HG03066 (cell line): Measurements from ENCODE around the gene PEX5L.

Experiments used
- ATAC-seq: cut with Tn5 transposase; IDR thresholded peaks from one replicate; pipeline ENCODE4 v1.9.1; 2021; ENCODE audit warnings: low read depth; ENCODE audit not compliant: unreplicated experiment

PEX5L gene

DNA sequence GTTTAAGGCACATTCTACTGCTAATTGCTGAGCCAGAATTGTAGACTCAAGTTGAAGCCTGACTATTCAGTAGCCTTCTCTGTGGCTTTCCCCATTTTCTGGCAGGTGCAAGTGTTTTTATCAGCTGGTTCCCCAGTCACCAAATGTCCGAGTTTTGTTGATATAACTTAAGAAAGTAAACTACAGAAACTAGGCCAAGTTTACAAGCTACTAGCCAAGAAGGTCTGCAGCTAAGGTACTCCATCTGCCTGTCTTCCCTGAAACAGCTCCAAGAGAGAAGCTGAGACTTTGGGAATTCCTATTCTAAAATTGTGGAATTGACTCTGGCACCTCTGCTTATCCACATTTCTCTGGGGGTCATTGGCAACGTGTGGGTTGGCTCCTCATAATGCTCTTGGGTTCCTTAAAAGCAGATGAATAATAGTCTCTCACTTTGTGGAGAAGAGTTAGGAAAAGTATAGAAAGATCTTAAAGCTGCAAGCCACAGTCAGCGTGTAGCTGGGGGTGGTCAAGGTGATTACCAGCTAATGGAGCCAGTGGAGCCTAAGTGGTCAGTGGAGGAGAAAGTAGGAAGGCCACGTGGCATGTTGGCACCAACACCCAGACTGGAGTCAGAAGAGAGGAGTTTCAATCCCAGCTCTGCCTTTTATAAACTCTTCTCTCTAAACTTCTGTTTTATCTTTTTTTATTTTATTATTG lies 128.8 kb downstream of the PEX5L start:
- ATAC-seq = no peak

DNA sequence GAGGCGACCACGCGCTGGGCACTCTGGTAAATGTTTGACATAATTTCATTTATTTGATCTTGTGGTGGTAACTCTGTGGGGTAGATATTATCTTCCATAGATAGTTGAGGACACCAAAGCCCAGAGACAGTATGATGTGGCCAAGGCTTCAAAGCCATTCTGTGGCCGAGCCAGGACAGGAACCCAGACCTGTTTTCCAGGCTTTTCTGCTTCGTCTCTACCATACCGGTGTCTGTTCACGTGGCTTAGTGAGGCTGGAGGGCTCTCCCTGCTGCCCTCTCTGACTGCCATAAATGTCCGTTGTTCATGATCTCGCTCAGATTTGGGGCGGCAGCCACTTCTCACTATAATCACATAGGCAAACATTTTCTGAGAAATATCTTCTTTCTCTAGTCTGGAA lies 134.7 kb downstream of the PEX5L start:
- ATAC-seq = no peak

DNA sequence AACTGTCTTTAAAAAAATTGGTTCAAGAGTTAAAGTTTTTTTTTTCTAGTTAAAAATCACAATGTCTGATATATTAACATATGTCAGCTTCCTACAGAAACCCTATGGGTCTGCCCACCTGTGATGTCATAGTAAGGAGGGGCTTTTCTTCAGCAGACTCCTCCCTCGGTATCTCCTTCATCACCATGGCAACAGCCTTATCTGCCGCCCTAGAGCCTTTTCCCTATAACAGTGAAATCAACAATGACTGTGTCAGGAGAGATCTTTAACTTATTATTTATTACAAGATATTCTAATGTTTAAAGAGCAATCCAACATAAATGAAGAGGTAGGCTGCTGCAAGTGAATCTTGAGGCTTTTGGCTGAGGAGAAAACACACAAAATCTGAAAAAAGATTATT lies 138.7 kb downstream of the PEX5L start:
- ATAC-seq = peak; percentile 72

DNA sequence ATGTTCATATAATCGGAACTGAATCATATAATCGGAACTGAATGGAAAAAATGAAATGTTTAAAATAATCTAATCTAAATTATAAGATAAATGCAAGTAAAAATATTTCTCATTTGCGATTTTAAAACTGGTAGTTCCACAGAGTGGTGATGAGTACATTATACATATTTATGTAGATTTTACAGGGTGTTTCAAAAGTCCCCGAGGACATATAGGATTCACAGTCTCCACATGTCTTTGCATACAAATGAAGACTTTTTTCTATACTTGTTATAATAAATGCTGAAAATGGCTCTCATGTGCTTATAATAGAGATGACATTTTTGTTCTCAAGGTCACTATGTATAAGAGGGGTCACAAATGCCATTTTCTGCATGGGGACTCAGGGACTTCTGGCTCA lies 139.5 kb downstream of the PEX5L start:
- ATAC-seq = no peak

DNA sequence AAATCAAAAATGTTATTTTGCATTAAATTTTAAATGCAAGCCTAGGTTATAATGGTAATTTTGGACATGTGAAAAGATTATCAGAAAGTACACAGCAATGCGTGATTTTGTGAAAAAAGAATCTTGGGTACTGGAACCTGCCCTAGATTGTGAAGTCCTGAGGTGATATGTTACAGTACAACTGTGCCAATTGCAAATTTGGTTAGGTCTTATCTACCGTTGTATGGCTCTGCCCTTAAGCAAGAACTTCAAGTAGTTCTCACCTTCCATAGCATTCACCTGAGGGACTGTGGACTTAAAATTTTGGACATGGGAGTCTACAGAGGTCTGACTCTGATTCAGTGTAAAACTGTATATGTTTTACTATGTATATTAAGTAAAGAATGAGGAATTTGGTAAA lies 140.2 kb downstream of the PEX5L start:
- ATAC-seq = no peak

DNA sequence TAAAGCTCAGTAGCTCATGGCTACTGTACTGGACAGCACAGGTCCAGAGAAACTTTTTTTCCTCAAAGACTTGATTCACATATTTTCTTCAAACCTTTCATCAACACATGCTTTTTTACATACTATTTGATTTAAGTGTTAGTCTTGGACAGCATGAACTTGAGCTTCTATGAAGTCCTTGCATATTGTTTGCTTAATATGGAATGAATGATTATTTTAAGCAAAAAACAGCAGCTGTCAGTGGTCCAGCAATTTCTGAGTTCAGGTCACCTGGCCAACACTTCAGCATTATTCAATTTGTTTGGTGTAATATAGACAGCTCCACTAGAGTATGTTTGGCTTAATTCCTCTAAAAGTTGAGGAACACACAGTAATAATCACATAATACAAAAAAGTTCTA lies 141.4 kb downstream of the PEX5L start:
- no peak for ATAC-seq

DNA sequence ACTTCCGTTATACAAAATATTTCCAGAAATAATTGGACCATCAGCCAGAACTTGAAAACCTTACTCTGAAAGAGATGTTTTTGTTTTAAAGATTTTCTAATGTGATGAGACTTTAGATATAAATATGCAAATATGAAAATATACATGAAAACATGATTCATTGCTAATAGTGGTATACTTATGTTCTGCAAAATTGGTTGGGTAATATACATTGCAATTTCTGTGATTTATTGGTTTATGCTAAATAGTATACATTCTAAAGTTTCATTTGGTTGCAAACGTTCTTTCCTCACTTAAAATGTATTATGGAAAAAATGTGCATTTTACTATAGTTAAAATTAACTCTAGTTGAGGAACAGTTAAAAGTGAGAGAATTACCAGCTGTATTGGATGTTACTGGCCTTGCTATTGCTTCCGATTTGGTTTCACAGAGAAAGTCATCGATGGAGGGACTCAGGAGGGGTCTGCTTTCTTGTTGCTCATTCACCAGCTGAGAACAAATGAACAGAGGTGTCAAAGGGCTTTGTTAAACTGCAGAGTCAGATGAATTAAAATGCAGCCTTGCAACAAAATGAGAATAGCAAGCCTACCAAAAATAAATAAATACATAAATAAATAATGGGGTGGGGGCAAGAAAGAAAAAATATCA lies 149.3 kb downstream of the PEX5L start:
- ATAC-seq = no peak

DNA sequence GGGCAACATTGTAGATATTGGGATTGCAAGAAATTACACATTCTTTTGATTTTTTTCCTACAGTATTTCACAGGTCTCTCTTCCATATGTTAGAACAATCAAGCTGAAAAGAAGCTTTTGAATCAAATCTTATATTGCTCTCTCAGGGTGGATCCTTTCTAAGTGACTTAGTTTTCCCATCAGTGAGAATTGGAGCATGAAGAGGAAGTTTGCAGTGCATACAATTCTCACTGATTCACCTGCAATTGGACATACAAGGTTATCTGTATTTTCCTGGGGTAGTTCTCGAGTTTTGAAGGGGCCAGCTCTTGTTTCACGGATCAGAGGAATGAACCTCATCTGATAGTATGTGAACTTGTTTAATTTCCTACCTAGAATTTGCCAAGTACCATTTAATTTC lies 150.8 kb downstream of the PEX5L start:
- ATAC-seq = no peak

DNA sequence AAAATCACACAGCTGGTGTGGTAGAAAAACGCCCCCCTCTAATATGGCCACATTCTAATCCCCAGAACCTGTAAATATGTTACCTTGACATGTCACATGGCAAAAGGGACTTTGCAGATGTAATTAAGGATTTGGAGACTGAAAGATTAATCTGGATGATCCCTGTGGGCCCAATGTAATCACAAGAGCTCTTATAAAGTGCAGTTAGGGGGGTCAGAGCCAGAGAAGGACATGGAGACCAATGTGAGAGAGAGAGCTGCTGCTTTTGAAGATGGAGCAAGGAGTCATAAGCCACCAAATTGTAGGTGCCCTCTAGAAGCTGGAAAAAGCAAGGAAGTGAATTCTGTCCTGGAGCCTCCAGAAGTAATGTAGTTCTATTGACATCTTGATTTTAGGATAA lies 152.6 kb downstream of the PEX5L start:
- no peak for ATAC-seq

DNA sequence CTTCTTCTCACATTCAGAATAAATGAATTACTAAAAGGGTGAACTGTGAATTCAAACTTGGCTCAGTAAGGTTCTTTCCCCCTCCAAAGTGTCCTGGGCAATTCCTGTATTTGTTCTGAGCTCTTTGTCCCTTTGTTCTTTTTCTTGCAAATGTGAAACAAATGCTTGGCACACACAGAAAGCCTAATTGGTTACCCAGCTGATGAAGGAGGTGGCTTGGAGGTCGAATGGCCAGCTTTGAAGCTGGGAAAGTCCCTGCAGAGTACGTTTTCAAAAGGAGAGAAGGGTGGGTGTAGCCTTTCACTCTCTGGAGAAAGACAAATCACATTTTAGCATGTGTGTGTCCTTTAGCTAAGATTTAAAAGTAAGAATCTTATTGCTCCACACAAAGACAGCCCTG lies 154.4 kb downstream of the PEX5L start:
- peak; percentile 70 for ATAC-seq

DNA sequence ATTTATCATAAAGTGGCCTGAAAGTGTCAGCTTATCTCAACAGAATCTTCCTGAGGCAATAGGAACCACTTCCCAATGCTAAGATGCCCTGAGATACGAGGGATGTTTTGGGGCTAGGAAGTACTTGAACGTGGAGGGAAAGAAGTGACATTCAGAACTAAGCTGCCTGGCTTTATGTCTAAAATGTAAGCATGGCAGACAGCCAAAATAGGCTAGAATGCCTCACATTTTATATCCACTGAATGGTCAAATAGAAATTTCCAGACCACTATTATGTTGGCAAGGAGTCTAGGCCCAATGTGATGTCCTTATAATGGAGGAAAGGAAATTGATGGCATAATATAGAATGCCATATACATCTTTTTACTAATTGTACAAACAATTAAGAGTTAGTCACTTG lies 154.9 kb downstream of the PEX5L start:
- no peak for ATAC-seq

DNA sequence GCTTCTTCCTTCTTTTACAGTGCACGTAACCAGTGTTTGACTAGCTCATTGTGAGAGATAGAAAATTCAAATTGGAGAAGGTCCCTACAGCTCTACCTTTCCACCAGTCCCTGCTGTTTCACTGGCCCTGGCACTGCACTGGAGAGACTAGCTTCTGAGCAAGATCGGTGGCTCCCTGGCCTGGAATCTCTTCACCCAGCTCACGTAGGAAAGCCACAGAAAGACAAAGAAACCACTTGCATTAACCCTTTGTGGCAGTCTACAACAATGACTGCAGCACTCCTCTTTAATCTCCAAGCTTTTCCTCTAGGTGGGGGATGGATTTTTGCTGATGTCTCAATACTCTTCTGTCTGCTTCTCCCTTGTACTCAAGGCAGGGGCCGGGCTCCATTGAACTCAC lies 155.9 kb downstream of the PEX5L start:
- ATAC-seq = no peak

DNA sequence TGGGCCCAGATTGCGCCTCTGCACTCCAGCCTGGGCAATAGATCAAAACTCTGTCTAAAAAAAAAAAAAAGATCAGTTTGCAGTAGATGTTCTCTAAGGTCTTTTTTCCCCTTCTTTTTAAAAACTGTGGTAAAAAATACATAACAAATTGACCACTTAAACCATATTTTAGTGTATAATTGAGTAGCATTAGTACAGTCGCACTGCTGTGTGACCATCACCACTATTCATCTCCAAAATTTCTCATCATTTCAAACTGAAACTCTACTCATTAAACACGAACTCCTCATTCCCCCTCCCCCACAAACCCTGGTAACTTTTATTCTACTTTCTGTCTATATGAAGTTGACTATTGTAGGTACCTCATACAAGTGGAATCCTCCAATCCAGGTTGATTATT lies 160.3 kb downstream of the PEX5L start:
- no peak for ATAC-seq

DNA sequence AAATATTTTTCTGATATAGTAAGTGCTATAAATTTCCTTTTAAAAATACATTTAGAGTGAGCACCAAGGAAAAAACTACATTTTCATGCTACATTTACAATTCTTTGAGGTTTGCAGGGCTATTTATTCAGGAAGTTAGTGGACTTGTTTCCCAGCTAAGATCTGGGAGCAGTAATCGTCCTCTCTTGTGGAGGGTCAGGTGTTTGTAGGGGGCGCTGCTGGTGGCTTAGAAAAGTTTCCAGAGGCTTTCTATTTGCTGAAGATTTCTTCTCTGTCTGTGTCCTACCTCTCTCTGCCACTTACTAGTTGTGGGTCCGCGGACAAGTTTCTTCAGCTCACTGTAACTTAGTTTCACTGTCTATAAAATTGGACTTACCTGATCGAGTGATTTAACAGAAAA lies 163.9 kb downstream of the PEX5L start:
- no peak for ATAC-seq

DNA sequence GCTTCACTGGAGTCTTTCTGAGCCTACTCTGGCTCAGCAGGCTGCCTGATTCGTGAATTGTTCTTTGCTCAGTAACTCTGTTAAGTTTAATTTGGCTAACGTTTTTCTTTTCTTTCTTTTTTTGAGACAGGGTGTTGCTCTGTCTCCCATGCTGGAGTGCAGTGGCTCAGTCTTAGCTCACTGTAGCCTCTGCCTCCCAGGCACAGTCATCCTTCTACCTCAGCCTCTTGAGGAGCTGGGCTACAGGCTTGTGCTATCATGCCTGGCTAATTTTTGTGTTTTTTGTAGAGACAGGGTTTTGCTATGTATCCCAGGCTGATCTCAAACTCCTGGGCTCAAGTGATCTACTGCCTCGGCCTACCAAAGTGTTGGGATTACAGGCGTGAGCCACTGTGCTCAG lies 165.0 kb downstream of the PEX5L start:
- no peak for ATAC-seq

DNA sequence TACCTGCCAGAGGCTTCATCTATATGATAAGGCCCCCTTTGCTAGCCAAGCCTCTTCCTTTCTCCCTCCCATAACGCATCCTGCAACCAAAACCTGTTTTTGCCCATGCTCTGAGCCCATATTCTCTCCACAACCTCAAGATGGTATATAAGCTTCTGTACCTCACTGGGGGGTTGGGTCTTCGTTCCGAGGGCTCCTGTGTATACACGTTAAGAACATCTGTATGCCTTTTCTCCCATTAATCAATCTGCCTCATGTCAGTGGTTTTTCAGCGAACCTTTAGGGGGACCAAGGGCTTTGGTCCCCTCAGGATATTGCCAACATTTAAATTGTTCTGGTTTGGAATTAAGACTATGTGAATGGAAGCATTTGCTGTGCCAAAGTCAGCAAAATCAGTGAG lies 168.0 kb downstream of the PEX5L start:
- ATAC-seq = no peak

DNA sequence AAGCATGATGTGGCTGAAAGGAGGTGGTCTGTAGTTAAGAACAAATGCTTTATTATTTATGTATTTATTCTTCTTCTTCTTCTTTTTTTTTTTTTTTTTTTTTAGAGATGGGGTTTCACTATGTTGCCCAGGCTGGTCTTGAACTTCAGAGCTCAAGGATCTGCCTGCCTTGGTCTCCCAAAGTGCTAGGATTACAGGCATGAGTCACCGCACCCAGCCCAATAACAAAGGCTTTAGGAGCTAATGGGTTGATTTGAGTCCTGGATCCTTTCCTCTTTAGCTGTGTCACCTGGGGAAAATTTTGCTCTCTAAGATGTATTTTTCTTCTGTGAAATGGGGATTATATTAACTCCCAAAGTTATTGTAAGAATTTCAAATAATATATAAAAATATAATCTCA lies 168.8 kb downstream of the PEX5L start:
- ATAC-seq = no peak

DNA sequence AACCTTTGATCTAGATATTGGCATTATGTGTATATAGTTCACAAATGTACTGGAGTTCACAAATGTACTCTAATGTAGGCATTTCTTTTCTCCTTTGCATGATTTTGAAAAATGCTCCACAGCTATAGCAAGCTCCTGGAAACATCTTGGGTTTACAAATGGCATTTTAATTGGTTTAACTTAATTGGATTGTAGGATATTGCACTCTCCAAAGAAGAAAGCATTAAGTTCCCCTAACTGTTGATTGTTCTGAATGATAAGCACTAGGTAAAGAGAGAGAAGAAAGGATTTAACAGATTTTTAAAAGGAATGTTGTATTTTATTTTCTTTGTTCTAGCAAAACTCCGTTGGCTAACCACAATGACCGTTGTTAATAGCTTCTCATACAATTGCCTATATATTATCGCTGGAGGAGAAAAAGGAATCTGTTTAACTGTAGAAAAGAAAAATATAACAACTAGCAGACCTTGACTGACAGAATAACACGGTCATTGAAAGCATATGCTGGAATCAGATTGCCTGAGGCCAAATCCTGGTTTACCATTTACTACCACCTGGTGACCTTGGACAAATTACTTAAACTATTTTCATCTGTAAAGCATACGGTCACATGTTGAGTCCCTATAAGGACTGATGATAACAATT lies 170.8 kb downstream of the PEX5L start:
- ATAC-seq = no peak

DNA sequence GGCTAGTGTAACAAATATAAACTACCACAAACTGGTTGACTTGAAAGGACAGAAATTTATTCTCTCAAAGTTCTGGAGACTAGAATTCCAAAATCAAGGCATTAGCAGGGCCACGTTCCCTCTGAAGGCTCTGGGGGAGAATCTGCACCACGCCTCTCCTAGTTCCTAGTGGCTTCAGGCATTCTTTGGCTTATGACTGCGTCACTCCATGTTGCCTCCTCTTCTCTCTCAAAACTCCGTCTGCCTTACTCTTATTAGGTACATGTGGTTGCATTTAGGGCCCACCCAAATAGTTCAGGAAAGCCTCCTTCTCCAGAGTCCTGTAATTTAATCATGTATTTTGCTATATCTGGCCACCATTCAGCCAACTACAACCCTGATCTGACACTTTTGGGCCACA lies 174.8 kb downstream of the PEX5L start:
- ATAC-seq = no peak

DNA sequence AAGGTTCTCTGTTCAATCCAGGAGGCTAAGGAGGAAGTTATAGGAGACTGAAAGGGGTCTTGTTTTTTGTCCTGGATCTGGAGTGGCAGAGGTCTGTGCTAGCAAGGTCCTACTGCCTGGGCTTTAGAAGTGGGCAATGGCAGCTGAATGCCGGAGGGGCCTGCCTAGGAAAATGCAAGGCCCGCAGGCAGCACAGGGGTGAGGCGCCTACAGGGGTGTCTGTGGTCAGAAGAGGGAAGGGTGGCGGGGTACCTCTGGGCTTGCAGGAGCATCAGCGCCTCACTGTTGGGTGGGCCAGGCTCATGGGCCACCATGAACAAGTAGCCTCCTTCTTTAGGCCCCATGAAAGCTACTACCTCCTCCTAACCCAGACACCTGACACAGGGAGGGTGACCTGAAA lies 175.4 kb downstream of the PEX5L start:
- no peak for ATAC-seq

DNA sequence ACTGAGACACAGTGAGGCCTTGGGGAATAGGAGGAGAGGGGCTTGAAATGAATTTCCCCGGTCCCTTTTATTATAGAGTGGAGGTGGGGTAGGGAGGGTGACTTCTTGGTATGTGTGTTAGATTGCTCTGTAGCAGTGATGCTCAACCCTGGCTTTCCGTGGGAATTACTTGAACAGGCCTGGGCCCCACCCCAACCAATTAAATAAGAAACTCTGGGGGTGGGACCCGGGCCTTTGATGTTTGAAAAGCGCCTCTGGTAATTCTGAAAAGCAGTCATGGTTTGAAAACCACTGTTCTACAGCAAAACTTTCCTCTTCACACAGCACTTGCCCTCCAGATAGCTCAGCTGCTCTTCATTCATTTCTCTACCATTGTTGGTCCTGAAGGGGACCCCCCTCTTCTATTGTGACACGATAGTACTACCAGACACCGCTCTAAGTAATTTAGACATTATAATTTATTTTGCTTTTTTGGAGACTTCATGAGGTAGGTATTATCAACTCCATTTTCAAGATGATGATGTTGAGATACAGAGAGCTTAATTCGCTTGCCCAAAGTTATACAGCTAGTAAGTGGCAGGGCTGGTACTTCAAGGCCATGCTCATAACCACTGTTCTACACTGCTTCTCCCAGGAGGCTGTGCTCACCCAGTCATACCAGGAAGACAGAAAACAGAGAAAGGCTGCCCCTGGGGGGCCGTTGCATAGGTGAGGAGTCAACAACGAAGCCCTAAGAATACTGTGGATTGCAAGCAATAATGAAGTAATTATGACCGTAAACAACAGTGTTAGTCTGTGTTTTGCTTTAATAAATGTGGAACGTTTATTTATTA lies 176.2 kb downstream of the PEX5L start:
- no peak for ATAC-seq
